Spinal cord (tissue), 10 donors: ENCODE data around the gene PGLYRP3. TPM values are rescaled to one million over a fixed set of nuclear protein-coding genes. Genes with fewer than 3 reads are reported as not detected.

Source experiments
- DNase-seq, 6 donors: peaks; one replicate each; pipeline versions ENCODE4 v3.0.0 to v3.0.0-alpha.2; 2013 to 2015; ENCODE audit warnings: low spot score in 6 of 6, low read depth in 4 of 6
- H3K27ac ChIP-seq: one replicate; pipeline ENCODE4 v1.5.1; 2013; ENCODE audit warnings: low read depth, low read length, control low read depth
- H3K27me3 ChIP-seq: one replicate; pipeline ENCODE4 v1.6.1; 2013; ENCODE audit warnings: low read length; ENCODE audit not compliant: control insufficient read depth, insufficient read depth
- H3K36me3 ChIP-seq: one replicate; pipeline ENCODE4 v1.6.1; 2013; ENCODE audit warnings: low read length; ENCODE audit not compliant: control insufficient read depth, insufficient read depth
- H3K4me1 ChIP-seq: one replicate; pipeline ENCODE4 v1.6.1; 2013; ENCODE audit warnings: low read length; ENCODE audit not compliant: control insufficient read depth, insufficient read depth
- H3K4me3 ChIP-seq: one replicate; pipeline ENCODE4 v1.5.1; 2013; ENCODE audit warnings: low read depth, low read length, control low read depth
- H3K9me3 ChIP-seq: one replicate; pipeline ENCODE4 v1.6.1; 2013; ENCODE audit warnings: low read length; ENCODE audit not compliant: control insufficient read depth, insufficient read depth
- WGBS: methylation state at CpG from one replicate; pipeline ENCODE4 v1.1.5; 2013; ENCODE audit warnings: missing lambda C conversion rate; ENCODE audit not compliant: insufficient coverage; 5-methylcytosine and 5-hydroxymethylcytosine counted together
- polyA plus RNA-seq, 2 donors: library from polyadenylated mRNA; unstranded; fragments of 120-200 nt; gene quantifications; one replicate each; pipeline ENCODE4 v1.2.1, GENCODE V29; 2013; ENCODE audit not compliant: insufficient read length in 2 of 2
- total RNA-seq, 2 donors: library from RNA; depleted of rRNA in 1 of 2; stranded (reverse); fragments of 120-200 nt in 1 of 2; fragments of >200 nt in 1 of 2; gene quantifications; one replicate each; pipeline versions ENCODE4 v1.2.3 to v1.2.4, GENCODE V29; 2013 to 2014
- donor health status: healthy.

PGLYRP3 gene
- total and polyA plus RNA-seq, 4 donors: not detected

DNA sequence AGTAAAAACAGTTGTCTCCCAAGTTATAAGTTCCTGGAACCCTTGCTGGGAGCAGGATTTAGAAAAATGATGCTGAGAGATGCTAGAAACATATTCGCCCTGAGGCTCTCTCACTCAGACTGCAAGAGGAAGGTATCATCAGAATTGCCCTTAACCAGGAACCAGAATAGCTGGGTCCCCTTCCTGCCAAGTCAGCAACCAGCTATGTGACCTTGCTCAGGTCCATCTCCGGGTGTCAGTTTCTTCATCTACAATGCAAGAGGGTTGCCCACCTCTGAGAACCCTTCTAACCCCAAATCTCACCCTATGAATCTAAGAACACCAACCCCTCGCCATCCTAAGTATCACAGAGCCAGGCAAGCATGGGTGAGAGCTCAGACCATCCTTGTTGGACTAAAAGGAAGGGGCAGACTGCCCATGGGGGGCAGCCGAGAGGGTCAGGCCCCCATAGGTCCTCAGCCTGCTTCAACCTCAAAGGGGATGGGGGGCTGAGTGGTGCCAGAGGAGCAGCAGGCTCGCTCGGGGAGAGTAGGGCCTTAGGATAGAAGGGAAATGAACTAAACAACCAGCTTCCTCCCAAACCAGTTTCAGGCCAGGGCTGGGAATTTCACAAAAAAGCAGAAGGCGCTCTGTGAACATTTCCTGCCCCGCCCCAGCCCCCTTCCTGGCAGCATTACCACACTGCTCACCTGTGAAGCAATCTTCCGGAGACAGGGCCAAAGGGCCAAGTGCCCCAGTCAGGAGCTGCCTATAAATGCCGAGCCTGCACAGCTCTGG, 44.5 kb upstream of the PGLYRP3 start:
- no peaks in the 10 kb centered on the region for H3K4me1 ChIP-seq
- H3K36me3 ChIP-seq: no peaks in the 10 kb centered on the region
- no peak for DNase-seq
- no peaks in the 10 kb centered on the region for H3K27me3 ChIP-seq
- no peak overlapping the region for H3K27ac ChIP-seq
- WGBS: 84% methylated on average over 6 of the region's 10 CpGs
- no peak overlapping the region for H3K4me3 ChIP-seq
- no peaks in the 10 kb centered on the region for H3K9me3 ChIP-seq

- no peak overlapping the region for H3K27ac ChIP-seq
- no peaks in the 10 kb centered on the region for H3K36me3 ChIP-seq
- WGBS: 87% methylated on average over 8 of the region's 8 CpGs
- DNase-seq: no peak
- H3K27me3 ChIP-seq: no peaks in the 10 kb centered on the region
- no peak overlapping the region for H3K4me3 ChIP-seq
- H3K9me3 ChIP-seq: no peaks in the 10 kb centered on the region
- no peaks in the 10 kb centered on the region for H3K4me1 ChIP-seq
Measured at GRCh38 chr1:153356392-153357075, 43.8 kb upstream of the PGLYRP3 start.

GRCh38 chr1:153355445-153356071, 42.8 kb upstream of the PGLYRP3 start:
- no peaks in the 10 kb centered on the region for H3K9me3 ChIP-seq
- no peaks in the 10 kb centered on the region for H3K36me3 ChIP-seq
- no peaks in the 10 kb centered on the region for H3K4me1 ChIP-seq
- WGBS: 59% methylated on average over 8 of the region's 10 CpGs
- H3K27ac ChIP-seq: no peak overlapping the region
- no peaks in the 10 kb centered on the region for H3K27me3 ChIP-seq
- H3K4me3 ChIP-seq: no peak overlapping the region
- peak in 2 of 6 donors; percentile 15 to 16 for DNase-seq

DNA sequence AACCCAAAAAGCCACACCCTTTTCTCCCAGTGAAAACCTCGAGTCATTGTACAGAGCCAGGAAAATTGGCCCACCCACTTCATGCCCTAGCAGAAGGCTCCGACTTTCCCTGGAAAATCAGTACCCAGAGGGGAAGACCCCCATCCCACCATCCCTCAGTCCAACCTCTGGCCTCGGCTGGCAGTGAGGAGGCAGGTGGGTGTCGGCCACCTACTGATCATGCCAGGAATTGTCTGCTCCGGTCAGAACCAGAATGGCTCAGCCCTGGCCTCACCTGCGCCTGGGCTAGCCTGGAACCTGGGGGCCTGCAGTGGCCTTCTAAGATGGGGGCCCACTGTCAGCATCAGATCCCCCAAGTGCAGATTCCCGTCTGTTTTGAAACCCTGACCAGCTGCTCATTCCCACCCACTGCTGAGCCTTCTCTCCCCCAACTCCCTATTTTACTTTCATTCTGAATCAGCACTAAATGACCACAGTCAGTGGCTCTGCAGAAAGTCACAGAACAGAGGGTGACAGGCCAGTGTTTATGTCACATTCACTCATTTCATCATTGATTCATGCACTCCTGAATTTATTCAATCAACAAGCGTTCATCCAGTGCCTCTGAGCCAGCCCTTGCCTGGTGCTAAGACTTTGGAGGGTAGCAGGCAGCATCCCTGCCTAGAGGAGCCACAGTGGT, 41.9 kb upstream of the PGLYRP3 start:
- no peak for DNase-seq
- Histone ChIP-seq H3K27ac (no peak overlapping the region), H3K4me1 (no peaks in the 10 kb centered on the region), H3K9me3 (no peaks in the 10 kb centered on the region), H3K36me3 (no peaks in the 10 kb centered on the region), H3K4me3 (no peak overlapping the region), H3K27me3 (no peaks in the 10 kb centered on the region)
- 75% methylated on average over 7 of the region's 8 CpGs for WGBS

DNA sequence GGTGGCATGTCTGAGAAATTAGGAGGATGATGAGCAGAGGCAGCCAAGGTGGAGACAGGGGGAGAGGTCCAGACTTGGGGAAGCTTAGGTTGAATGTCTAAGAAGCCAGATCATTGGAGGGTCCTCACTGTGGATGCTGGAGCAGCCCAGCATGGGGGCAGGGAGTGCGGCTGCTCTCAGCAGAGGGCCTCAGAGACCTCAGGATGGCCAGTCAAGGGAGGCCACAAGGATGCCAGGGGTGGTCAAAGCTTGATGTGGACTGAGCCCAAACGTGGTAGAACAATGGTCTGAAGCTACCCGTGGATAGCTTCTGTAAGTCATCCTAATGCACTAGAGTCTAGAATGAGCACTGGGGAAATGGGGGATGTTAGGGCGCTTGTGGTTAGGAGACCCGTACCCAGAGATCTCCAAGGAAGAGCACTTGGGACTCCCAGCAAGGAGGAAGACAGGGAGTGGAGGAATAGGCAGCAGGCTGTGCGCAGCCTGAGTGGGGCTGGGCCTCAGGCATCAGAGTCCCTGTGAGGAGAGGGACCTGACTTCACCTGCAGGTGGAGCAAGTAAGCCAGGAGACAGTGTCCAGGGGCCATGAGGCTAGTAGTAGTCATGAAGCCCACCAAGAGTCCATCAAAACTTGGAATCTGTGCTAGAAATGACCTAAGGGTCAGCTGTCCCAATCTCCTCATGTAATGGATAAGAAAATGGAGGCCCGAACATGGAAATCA, 40.6 kb upstream of the PGLYRP3 start:
- Histone ChIP-seq H3K9me3 (no peaks in the 10 kb centered on the region), H3K27me3 (no peaks in the 10 kb centered on the region), H3K36me3 (no peaks in the 10 kb centered on the region), H3K4me3 (no peak overlapping the region), H3K27ac (no peak overlapping the region), H3K4me1 (no peaks in the 10 kb centered on the region)
- DNase-seq: peak in 1 of 6 donors; percentile 33
- 87% methylated on average over 6 of the region's 7 CpGs for WGBS

DNA sequence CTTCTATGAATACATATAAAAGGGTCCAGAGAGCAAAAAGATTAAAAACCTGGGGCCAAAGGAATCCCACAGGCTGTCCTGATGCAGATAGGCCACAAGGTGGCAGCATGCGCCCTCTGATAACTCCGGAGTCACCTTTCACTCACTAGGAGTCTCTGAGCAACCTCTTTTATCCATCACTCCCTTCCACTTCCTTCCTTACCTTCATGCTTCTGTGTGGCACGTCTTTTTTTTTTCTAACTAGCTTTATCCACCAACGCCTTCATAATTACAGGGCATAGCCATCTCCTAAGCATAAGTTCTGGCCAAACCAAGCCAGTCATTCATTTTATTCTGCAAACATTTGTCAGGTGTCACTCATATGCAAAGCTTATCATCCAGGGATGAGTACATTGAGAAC, 39.8 kb upstream of the PGLYRP3 start:
- H3K27me3 ChIP-seq: no peaks in the 10 kb centered on the region
- 3% methylated on average over 4 of the region's 4 CpGs for WGBS
- no peak overlapping the region for H3K4me3 ChIP-seq
- DNase-seq: peak; percentile 13 to 90 (median 41)
- H3K27ac ChIP-seq: no peak overlapping the region
- no peaks in the 10 kb centered on the region for H3K4me1 ChIP-seq
- no peaks in the 10 kb centered on the region for H3K9me3 ChIP-seq
- no peaks in the 10 kb centered on the region for H3K36me3 ChIP-seq

DNA sequence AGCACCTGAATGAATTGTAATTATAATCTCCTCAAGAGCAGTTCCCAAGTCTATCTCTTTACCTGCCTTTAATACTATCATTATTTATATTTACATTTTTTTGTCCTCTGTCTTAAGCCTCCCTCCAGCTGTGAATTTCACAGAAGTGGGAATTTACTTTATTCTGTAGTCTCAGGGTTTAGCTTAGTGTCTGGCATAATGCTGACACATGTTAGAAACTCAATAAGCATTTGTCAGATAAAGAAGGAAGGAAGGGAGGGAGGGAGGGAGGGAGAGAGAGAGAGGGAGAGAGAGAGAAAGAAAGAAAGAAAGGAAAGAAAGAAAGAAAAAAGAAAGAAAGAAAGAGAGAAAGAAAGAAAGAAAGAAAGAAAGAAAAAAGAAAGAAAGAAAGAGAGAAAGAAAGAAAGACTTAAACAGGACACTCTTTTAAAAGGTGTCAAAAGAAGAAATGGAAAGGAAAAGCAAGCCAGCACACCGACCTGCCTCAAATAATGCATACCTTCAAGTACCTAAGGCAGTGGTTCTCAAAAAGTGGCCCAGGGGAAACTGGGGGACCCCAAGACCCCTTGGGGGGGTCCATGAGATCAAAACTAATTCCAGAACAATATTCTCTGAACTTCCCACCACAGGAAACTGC, 37.7 kb upstream of the PGLYRP3 start:
- Histone ChIP-seq H3K36me3 (no peaks in the 10 kb centered on the region), H3K9me3 (no peaks in the 10 kb centered on the region), H3K27me3 (no peaks in the 10 kb centered on the region), H3K4me3 (no peak overlapping the region), H3K27ac (no peak overlapping the region), H3K4me1 (no peaks in the 10 kb centered on the region)
- no peak for DNase-seq
- WGBS: no CpG with 5 or more reads among the region's 1 CpG

GRCh38 chr1:153349363-153350320, 36.9 kb upstream of the PGLYRP3 start:
- Histone ChIP-seq H3K4me1 (no peaks in the 10 kb centered on the region), H3K27ac (no peak overlapping the region), H3K36me3 (no peaks in the 10 kb centered on the region), H3K27me3 (no peaks in the 10 kb centered on the region), H3K4me3 (no peak overlapping the region), H3K9me3 (no peaks in the 10 kb centered on the region)
- WGBS: 69% methylated on average over 16 of the region's 17 CpGs
- DNase-seq: no peak
